HG03108 (cell line): Measurements from ENCODE around the gene ARHGAP28.
"Not testable (repeated sequence)": the region's sequence is repeated elsewhere in the genome, so short reads cannot be mapped to it uniquely, and the experiment has no call there.

ENCODE experiments used
- ATAC-seq: cut with Tn5 transposase; IDR thresholded peaks from one replicate; pipeline ENCODE4 v1.9.1; 2021; ENCODE audit warnings: moderate library complexity; ENCODE audit not compliant: unreplicated experiment

The ARHGAP28 gene

DNA sequence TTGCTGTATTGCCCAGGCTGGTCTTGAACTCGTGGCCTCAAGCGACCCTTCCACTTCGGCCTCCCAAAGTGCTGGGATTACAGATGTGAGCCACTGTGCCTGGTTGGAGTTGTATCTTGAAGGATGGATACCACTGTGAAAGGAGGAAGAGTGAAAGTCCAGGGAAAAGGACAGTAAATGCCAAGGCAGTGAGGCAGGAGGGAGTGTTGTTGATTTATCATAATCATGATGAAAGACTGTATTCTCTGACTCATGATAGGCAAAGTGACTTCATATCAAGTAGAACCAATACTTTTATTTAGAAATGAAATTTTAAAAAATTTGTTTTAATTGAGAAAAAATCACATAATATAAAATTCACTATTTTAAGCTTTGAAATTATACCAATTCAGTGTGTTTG lies 162.3 kb downstream of the ARHGAP28 start:
- no peak for ATAC-seq

DNA sequence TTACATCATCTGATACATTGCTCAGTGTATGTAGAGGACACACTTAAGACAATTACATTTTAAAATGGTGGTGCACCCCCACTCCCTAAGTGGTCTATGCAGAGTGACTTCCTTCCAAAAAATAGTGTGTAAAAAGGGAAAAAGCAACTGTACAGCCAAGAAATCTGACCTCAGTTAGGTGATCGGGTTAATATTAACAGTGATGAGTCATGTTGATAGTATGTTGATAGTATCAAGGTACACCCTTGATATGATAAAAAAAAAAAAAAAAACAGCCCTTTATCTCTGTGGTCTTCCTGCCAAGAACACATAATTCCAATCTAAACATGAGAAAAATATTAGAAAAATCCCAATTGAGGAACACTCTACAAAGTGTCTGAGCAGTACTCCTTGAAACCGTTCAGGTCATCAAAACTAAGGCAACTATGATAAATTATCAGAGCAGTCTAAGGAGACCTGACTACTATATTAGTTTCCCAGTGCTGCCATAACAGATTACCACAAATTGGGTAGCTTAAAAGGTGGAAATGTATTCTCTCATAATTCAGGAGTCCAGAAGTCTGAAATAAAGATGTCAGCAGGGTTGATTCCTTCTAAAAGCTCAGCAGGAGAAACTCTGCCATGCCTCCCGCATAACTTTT lies 171.9 kb downstream of the ARHGAP28 start:
- no peak for ATAC-seq

- no peak for ATAC-seq
Observed at GRCh38 chr18:6917072-6917471, 187.6 kb downstream of the ARHGAP28 start.

DNA sequence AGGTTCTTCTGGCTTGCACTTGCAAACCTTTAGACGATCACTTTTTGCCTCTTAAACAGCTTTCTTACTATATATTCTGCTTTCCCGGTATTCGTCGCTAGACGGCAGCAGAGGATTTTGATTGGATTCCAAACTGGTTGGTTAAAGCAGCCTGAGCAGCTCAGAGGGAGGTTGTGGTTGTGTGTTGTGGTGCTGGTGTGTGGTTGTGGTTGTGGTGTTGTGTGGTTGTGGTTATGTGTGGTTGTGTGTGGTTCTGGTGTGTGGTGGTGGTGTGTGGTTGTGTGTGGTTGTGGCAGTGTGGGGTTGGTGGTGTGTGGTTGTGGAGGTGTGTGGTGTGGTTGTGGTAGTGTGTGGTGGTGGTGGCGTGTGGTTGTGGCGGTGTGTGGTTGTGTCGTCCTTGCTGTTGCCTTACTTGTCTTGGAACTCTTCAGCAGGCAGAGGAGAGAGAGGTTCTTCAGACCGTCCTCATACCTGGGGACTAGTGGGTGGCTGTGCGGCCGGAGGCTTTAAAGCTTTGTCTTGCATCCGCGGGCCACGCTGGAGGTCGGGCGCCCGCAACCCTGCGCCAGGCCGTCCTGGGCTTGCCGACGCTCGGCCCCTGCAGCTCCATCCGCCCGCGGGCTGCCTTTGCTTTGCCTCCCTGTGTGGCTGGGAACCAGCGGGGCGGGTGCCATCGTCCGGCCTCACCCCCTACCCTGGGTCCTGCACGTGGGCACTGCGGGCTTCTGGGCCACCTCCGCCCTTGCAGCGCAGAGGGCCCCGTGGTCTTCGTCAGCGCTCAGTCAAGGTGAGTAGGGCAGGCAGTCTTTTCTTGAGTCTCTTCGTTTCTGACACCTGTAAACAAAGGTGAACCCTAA lies 190.8 kb downstream of the ARHGAP28 start:
- no peak for ATAC-seq

DNA sequence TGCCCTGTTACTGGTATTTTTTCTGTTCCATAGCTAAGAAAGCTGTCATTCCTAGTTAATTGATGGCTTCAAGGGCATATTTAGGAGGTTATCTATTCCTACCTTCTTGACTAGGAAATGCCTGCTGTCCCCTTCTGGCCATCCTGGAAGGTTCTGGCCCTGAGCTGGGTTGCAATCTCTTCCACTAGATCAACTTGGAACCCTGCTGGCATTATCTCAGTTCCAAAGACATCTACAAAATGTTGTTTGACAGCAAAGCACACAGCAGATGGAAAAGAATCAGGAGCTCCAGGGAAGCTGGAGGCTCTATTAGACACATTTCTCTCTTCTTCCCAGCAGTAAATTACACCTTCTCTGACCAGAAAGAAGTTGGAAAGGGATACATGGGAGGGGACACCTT lies 192.1 kb downstream of the ARHGAP28 start:
- no peak for ATAC-seq

- ATAC-seq, result no peak
Observed at GRCh38 chr18:6923220-6923619, 193.7 kb downstream of the ARHGAP28 start.

DNA sequence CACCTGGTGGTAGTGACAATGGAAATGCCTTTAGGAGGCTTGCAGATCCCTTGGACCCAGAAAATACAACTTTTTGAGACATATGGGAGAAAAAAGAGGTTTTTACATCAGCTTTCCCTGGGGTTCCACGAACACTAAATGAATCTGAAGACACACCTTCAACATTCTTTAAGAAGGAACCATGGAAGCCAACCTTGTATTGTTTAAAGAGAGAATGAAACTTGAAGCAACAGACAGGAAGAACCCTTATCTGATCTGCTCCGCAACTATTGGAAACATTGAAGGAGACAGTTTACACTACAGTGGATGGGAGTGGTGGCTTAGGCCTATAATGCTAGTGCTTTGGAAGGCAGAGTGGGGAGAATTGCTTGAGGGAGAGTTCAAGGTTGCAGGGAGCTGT lies 197.6 kb downstream of the ARHGAP28 start:
- ATAC-seq, result no peak

GRCh38 chr18:6928359-6928758 lies 198.8 kb downstream of the ARHGAP28 start:
- ATAC-seq, result no peak

- ATAC-seq, result no peak
Observed at GRCh38 chr18:6929370-6930102, 200.0 kb downstream of the ARHGAP28 start.

GRCh38 chr18:6934859-6935258 lies 205.3 kb downstream of the ARHGAP28 start:
- no peak for ATAC-seq

DNA sequence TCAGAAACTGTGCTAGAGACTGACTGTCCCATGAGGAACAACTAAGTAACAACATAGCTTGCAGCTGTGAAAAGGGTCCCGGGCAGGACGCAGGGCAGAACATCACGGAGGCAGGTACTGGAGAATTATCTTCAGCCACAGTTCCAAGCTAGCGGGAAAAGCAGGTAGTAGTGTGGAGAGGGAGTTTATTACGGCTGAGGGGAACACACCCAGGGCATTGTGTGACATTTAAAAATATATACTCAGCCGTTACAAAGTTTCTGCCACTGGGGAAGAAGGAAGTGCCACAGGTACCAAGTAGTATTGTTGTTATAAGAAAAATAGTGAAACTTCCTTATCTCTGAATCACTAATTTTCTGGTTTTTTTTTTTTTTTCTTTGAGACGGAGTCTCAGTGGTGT lies 208.5 kb downstream of the ARHGAP28 start:
- ATAC-seq, result no peak

- not testable (repeated sequence) for ATAC-seq
Observed at GRCh38 chr18:6938403-6938802, 208.9 kb downstream of the ARHGAP28 start.

GRCh38 chr18:6939972-6940371 lies 210.5 kb downstream of the ARHGAP28 start:
- ATAC-seq, result no peak

GRCh38 chr18:6940451-6940850 lies 210.9 kb downstream of the ARHGAP28 start:
- ATAC-seq, result no peak

DNA sequence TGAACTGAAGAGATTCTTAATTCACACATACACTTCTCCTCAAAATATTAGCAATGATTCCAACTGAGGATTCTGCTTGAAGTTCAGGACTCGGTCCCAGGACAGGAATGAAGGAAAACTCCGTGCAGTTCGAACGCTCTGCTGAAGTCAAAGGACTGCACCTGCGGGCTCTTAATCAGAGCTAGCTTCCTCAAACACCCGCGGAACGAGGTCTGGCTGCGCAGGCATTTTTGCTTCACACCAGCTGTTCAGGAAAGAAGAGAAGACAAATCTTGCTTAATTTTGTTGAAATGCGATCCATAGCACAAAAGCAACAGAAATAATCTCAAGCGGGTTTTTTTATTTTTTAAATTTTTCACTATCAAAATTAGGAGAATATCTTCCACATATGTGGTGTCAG lies 212.5 kb downstream of the ARHGAP28 start:
- no peak for ATAC-seq

DNA sequence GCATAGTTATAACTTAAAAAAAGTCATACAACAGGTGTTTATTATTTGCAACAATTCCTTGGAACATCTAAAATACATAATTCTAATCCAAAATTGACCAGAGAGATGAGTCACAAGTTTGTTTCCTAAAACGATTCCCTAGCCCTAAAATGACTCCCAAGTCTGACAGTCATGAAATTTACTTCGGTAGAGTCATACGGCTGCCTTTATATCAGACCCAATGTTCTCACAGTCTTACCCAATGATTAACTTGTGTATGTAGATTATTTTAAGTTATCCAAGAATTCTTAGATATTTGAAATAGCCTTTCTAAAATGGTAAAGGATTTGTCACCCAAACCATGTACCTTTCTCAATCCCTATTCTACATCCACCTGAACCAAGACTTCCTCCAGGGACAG lies 213.2 kb downstream of the ARHGAP28 start:
- no peak for ATAC-seq

DNA sequence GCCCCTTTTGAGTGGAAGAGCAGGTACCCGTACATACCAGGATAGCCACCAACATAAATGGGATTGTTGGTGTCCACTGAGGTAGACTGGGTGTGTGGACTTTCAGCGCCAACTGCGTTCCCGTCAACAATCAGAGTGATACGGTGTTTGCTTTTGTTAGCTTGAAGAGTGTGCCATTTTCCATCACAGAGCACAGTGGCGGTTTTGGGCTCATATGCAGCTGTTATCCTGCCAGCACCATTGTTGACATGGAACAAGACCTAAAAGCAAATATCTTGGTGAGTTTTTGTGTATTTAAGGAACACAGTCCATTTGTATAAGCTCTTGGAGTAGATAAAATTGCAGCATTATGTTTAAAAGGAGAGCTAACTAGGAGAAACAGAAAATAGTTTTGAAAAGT lies 213.6 kb downstream of the ARHGAP28 start:
- no peak for ATAC-seq

DNA sequence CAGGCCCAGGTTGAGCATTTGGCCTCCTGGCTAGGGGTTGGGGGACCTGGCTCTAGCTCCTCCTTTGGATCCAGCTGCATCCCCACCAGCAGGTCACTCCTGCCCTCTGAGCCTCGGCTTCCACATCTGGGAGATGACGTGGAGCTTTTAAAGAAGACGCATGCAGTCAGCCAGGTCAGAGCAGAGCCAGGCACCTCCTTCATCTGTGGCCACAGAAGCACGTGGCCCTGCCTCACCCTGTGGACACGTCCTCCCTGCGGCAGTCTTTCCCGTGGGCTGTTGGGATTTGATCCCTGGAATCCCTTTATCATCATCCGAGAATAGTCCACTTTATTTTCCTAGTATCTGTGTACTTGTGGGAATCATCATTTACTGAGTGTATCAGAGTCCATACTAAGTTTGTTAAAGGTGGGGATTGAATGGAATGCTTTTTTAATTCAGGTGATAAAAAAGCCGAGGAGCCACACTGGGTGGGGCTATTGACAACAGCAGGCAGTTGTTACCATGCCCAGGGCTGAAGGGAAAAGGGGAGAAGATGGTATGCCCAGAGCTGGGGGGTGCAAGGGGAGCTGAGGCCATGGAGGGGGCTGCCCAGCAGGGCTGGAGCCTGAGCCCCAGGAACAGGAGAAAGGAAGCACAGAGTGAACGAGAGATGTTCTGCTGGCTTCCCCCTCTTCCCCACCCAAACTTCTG lies 218.0 kb downstream of the ARHGAP28 start:
- no peak for ATAC-seq

DNA sequence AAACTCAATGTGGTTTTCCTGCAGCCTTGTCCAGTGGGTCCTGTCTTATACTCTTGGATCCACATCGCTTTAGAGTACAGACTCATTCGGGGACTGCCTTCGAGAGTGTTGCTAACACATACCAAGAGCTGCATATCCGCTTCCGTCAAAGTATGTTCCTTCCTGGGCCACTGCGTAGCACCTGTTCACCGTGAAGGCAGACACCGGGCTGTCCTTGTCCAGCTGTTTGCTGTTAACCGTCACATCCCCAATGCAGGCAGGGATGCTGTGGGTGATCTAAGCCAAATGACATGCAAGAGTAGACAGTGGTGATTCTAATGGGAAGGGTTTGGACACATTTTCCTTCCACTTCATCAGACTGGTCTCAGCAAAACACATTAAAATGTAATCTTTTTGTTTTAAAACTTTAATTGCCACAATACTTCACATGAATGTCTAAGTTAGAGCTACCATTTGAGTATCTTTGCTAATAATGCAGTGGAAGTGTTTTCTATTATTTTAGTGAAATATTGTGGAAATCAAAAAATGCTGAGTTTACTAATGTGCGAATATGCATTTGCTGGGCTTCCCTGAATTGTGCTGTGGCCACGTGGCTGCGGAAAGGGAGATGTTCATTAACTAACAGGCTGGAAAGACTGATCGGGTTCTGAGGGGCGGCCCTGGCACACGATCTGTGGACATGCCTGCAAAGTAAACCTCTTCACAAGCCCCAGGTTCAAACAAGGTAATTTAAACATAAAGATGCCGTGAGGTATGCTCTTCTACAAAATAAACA lies 219.0 kb downstream of the ARHGAP28 start:
- no peak for ATAC-seq

DNA sequence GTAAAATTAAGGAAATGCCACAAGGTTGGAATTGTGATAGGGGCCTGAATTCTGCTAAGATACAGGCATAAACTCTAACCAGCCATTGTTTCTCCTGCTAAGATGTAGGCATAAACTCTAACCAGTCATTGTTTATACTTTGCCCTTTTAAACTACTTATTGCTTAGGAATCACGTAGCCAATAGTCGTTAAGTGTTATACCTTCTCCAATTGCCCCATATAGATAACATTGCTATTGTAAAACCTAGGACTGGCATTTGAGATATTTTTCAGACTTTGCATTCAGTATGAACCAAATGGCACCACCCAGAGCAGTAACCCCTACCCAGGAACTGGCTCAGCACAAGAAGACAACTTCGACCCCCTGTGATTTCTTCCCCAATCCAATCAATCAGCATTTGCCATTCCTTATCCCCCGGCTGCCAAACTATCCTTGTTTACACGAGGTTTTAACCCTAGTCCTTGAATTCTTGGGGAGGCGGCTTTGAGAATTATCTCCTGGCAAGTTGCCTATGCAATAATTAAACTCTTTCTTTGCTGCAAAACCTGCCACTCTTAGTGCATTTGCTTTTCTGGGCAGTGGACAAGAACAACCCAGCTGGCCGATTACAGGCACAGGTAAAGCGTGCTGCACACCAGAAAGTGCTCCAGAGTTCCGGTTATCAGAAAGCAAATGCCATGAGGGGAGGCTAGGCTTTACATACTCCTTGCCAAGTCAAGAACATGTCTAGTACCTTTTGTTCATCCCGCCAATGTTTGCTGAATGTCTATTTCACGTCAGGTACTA lies 220.5 kb downstream of the ARHGAP28 start:
- ATAC-seq, result no peak
